Hepatocyte (in vitro differentiated cells): ENCODE data around the gene SLC26A6.

Experiments used
- EZH2 ChIP-seq: fragments of 200-600 bp; sonication (generic); IDR thresholded peaks from 2 replicates; pipeline ENCODE4 v1.6.1; 2016; ENCODE audit warnings: antibody characterized with exemption, mild to moderate bottlenecking, borderline replicate concordance
- EZH2phosphoT487 ChIP-seq: fragments of 200-600 bp; sonication (generic); IDR thresholded peaks from one replicate; pipeline ENCODE4 v1.6.1; 2018; ENCODE audit warnings: antibody characterized with exemption, mild to moderate bottlenecking, low read depth, moderate library complexity; ENCODE audit not compliant: unreplicated experiment, severe bottlenecking
- TF ChIP-seq, protein P1 (sequence below): fragments of 200-600 bp; sonication (generic); IDR thresholded peaks from 2 replicates; pipeline ENCODE4 v1.5.1; 2016; ENCODE audit warnings: antibody characterized with exemption, mild to moderate bottlenecking; ENCODE audit not compliant: poor library complexity

DNA sequence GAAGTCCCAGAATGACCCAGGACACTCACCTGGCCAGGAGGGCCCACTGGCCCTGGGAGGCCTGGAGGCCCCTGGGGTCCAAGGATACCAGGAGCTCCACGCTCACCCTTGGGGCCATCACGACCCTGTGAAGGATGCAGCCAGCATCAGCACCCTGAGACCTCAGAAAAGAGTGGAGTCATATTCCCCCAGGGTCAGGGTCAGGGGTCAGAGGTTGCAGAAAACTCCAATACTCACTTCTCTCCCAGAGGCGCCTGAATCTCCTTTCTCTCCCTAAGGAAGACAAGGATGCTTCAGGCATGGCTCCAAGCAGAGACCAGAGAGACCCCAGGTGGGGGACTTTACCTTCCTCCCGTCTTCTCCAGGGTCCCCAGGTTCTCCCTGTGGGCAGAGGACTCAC, 58.6 kb downstream of the SLC26A6 start:
- TF ChIP-seq, protein P1, sequence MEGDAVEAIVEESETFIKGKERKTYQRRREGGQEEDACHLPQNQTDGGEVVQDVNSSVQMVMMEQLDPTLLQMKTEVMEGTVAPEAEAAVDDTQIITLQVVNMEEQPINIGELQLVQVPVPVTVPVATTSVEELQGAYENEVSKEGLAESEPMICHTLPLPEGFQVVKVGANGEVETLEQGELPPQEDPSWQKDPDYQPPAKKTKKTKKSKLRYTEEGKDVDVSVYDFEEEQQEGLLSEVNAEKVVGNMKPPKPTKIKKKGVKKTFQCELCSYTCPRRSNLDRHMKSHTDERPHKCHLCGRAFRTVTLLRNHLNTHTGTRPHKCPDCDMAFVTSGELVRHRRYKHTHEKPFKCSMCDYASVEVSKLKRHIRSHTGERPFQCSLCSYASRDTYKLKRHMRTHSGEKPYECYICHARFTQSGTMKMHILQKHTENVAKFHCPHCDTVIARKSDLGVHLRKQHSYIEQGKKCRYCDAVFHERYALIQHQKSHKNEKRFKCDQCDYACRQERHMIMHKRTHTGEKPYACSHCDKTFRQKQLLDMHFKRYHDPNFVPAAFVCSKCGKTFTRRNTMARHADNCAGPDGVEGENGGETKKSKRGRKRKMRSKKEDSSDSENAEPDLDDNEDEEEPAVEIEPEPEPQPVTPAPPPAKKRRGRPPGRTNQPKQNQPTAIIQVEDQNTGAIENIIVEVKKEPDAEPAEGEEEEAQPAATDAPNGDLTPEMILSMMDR = no peak
- TF ChIP-seq EZH2phosphoT487 = no peak
- no peak for TF ChIP-seq EZH2
